NOMO-1 treated with DMSO at 0.1 percent for 48 hours (cell line): ENCODE results near the gene SMARCD1.
"Not testable (repeated sequence)": the region's sequence is repeated elsewhere in the genome, so short reads cannot be mapped to it uniquely, and the experiment has no call there.

Source experiments
- DNase-seq: peaks from one replicate; lab custom pipeline; 2025; ENCODE audit not compliant: unreplicated experiment; lab: John Stamatoyannopoulos, UW

The SMARCD1 gene

DNA sequence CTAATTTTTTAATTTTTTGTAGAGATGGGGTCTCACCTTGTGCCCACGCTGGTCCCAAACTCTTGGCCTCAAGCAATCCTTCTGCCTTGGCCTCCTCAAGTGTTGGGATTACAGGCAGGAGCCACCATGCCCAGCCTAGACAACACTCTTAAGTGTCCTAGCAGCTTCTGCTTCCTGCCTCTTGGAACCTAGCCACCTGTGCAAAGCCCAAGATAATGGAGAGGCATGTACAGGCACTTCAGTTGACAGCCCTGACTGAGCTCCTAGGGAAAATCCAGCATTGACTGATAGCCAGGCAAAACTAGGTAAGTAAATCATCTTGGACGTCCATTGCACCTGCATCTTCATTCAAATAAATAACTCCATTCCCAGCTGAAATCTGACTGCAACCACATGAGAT, 42.4 kb downstream of the SMARCD1 start:
- DNase-seq: no peak

DNA sequence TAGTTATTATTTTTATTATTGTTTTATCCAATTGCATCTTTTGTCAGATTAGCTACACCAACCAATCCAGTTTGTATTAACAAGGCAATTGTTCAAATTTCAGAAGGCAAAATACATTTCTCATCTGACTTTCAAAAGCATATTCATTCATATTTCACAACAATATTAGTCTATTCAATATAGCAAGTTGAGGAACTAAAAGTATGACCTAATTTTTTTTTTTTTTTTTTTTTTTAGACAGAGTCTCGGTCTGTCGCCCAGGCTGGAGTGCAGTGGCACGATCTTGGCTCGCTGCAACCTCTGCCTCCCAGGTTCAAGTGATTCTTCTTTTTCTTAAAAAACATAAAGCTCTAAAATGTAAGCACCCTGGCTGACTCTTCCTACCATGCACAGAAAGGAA, 44.1 kb downstream of the SMARCD1 start:
- DNase-seq: no peak

DNA sequence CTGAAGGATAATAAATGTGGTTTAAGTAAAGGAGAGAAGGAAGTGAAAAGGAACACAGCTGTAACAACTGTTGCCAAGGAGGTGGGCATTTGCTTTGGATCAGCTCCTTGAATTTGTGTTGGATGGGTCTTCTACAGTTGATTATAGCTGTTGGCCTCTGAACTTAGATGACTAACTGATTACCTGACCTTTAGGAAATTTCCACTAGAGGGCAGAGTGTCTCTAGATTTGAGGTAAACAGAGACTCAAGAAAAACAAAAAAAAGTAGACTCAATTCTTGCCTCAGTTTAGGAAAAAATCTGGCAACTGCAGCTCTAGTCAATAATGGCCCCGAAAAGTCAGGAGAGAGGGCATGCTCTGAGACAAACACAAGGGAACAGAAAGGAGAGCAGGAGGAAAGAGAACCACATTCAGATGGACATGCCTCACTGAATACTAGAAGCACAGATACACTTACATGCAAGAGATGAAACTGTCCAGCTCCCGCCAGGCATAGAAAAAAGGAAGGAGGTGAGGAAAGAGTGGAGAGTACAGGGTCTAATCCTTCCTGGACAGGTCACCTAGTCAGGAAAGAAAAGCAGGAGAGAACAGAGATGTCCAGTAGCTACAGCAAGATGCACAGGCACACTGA, 47.5 kb downstream of the SMARCD1 start:
- DNase-seq: peak; percentile 2

DNA sequence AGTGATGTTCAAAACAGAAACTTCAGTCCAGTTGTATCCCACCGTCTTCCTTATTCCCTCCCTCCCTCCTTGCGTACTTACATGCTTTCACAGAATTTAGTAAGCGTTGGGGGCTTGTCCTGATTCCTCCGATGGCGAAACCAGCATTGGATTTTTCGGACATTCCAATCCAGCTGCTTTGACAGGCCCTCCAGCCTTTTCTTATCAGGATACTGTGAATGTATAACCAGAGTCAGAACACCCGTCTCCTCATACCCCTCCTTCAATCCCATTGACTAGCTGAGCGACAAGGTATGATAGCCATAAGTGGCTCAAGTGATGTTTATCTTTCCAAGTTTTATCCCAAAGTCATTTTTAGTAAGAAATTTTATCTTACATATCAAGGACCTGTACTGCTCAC, 57.9 kb downstream of the SMARCD1 start:
- DNase-seq: no peak

DNA sequence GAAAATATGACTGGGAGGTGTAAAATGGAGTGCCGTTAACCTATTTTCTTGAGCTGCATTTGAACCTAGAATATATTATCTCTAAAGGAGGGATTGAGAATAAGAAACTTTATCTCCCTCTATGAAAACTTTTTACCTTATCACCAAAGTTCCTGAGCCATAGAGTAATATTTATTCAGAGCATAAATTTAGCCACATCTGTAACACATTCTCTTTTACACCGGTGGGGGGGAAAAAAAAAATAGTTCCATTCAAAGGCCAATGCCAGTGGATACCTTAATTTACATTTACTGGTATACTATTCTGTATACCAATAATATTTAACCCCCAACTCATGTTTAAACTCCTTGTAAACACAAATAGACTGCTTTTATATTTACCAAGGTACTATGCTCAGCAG, 60.3 kb downstream of the SMARCD1 start:
- no peak for DNase-seq

DNA sequence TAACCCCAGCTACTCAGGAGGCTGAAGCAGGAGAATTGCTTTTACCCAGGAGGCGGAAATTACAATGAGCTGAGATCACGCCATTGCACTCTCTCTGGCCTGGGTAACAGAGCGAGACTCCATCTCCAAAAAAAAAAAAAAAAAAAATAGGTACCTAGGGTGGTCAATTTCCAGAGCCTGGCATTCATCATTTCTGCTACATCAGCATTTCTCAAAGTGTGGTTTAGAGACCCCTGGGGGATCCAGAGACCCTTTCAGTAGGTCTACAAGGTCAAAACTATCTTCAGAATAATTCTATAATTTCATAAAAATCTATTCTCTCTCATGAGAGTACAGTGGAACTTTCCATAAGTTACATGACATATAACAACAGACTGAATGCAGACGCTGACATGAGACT, 62.1 kb downstream of the SMARCD1 start:
- no peak for DNase-seq

DNA sequence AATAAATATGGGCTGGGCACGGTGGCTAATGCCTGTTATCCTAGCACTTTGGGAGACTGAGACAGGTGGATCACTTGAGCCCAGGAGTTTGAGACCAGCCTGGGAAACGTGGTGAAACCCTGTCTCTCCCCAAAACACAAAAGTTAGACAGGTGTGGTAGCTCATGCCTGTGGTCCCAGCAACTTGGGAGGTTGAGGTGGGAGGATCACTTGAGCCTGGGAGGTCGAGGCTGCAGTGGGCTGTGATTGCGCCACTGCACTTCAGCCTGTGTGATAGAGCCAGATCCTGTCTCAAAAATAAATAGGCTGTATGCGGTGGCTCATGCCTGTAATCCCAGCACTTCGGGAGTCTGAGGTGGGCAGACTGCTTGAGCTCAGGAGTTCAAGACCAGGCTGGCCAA, 62.9 kb downstream of the SMARCD1 start:
- not testable (repeated sequence) for DNase-seq

DNA sequence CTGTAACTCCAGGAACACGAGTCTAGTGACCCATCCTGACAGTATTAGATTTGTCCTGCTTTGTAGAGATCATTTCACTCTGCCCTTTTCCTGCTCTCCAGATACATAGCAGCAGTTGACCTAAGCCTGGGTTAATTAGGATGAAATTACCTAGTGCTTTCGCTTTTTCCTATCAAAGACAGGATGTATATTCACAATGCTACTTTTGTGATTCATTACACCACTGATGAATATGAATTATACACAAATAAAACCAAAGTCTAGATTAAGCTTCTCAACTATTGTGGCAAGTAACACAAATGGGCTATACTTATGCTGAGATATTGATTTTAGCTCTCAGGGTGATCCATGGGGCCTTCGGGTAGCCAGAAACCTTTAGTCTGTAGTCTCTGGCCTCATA, 64.2 kb downstream of the SMARCD1 start:
- no peak for DNase-seq
